Activated CD4-positive, CD25-positive, alpha-beta regulatory T cell treated with anti-CD3 and anti-CD28 coated beads, Interleukin-2, amount 50 U/mL, for 72 hours (primary cell): Measurements from ENCODE around the gene PKP2.

Experiments
- DNase-seq: peaks from one replicate; pipeline ENCODE4 v3.0.0; 2021

The PKP2 gene

DNA sequence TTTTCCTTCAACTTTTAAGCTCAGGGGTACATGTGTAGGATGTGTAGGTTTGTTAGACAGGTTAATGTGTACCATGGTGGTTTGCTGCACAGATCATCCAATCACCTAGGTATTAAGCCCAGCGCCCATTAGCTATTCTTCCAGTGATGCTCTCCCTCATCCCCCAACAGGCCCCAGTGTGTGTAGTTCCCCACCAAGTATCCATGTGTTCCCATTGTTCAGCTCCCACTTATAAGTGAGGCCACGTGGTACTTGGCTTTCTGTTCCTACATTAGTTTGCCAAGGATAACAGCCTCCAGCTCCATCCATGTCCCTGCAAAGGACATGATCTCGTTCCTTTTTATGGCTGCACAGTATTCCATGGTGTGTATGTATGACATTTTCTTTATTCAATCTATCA lies 92.3 kb downstream of the PKP2 start:
- DNase-seq, result no peak

- no peak for DNase-seq
Measured at GRCh38 chr12:32801269-32801980, 95.2 kb downstream of the PKP2 start.

DNA sequence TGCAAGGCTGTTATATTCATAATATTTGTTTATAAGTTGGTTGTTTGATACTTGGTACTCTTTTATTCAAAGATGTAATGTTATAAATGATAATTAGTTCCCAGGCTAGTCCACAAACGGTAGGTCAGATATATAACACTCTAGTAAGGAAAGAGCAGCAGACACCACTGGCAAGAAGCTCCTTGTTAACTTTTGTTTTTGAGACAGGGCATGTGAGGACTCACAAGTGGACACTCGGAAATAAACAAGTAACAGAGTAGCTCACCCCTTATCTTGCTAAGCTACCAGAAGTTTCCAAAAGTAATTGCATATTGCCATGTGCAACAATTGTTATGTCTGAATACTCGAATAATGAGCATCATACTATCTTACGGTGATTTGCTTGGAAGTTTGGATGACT lies 102.3 kb downstream of the PKP2 start:
- no peak for DNase-seq

DNA sequence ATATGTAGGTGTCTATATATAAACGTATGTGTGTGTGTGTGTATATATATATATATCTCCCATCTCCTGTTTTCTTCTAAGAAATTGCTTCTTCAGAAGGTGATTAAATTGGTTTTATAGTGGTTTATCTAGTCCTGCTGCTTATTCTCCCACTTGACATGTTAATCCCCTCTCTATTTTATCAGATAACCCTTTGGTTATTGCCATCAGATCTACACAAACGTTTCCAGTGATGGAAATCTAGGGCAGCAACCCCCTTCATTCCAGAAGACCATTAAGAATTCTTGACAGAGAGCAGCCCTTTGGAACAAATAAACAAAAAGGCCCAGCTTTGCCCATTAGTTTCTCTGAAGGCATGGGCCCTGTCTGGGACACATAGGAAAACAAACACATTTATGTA lies 106.7 kb downstream of the PKP2 start:
- no peak for DNase-seq

- DNase-seq, result no peak
Measured at GRCh38 chr12:32789446-32789845, 107.1 kb downstream of the PKP2 start.

GRCh38 chr12:32788405-32788804 lies 108.2 kb downstream of the PKP2 start:
- no peak for DNase-seq

- DNase-seq, result no peak
Measured at GRCh38 chr12:32785557-32785956, 111.0 kb downstream of the PKP2 start.

DNA sequence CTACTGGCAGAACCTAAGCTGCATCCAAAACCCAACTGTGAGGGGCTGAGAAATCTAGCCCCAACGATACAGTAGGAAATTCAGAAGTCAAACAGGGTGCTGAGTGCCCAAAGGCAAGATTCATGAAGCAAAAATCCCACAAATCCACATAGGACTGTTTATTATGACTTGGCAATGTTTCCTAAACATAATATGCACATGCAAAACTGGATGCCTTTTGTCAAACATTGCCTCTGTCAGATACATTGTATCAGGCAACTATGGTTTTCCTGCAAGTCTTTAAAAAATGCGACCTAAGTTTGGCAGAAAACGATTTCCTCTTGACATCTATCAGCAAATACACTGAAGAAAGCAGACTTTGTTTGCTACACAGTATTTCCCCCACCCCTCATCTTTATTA lies 113.5 kb downstream of the PKP2 start:
- DNase-seq, result no peak

GRCh38 chr12:32780071-32780470 lies 116.5 kb downstream of the PKP2 start:
- DNase-seq, result no peak

GRCh38 chr12:32777691-32778175 lies 118.8 kb downstream of the PKP2 start:
- DNase-seq, result no peak

DNA sequence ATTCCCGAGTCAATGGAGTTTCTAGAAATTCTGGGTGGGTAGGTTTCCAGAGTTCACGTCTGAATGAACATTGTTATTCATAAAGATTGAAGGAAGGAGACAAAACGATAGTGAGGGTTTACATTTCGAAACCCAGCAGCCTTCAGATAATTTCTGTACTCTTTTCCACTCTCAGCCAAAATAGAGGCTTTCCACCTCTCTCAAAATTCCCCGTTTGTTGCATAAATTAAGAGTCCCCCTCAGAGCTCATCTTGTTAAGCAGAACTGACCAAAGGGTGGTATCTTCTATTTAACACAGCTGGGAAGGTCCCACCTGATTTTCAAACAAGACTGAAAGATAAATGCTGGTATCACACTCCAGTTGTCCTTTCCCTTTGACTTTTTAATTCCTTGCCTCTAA lies 119.4 kb downstream of the PKP2 start:
- DNase-seq, result no peak

GRCh38 chr12:32776258-32776657 lies 120.3 kb downstream of the PKP2 start:
- no peak for DNase-seq

- DNase-seq, result no peak
Measured at GRCh38 chr12:32773691-32774090, 122.9 kb downstream of the PKP2 start.

DNA sequence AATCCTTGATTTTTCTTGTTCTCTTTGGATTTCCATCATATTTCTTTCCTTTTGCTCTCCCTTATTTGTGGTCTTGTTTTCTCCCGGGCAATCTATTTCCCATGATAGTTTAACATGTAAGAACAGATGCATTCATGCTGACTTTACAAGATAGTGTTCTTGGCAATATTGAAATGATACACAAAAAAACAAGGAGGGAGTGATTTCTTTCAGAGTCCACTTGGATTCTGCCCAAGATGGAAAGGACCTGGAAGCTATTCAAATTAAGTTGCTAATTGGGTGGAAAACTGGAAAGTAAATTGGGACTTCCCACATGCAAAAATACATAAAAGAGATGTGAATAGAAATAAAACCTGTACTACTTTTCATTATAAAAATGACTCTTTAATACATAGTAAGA lies 126.4 kb downstream of the PKP2 start:
- DNase-seq, result no peak

DNA sequence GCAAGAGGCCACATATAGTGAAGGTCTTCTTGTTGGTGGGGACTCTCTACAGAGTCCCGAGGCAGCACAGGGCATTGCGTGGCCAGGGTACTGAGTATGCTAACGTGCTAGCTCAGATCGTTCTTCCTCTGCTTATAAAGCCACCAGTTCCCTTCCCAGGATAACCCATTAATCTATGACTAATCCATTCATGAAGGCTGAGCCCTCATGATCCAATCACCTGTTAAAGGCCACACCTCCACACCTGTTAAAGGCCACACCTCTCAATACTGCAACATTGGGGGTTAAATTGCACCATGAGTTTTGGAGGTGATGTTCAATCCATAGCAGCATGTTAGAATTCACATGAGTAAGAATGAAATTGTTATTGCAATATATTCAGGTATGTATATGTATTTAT lies 128.1 kb downstream of the PKP2 start:
- no peak for DNase-seq

DNA sequence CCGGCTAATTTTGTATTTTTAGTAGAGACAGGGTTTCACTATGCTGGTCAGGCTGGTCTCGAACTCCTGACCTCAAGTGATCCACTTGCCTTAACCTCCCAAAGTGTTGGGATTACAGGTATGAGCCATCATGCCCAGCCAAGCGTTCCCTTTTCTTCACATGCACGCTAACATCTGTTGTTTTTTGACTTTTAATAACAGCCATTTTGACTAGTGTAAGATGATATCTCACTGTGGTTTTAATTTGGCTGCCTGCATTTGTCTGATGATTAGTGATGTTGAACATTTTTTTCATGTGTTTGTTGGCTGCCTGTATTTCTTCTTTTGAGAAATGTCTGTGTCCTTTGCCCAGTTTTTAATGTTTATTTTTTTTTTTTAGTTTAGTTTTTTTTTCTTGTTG lies 130.7 kb downstream of the PKP2 start:
- no peak for DNase-seq

DNA sequence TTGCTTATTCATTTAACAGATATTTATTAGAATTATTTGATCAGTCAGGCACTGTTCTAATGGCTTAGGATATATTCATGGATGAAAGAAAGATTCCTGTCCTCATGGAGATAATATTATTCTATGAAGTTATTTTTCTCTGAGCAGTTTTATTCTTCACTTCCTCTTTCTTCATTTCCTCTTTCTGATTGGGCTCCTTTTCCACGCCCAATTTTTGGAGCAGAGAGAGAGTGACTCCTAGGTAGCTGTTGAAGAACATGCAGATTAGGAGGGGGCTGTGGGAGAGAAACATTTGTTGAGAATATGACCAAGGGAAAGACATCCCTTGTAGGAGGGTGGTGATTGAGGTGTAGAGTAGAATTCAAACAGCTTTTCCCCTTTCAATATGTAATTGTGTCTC lies 134.9 kb downstream of the PKP2 start:
- no peak for DNase-seq

GRCh38 chr12:32757157-32757556 lies 139.4 kb downstream of the PKP2 start:
- DNase-seq, result no peak

GRCh38 chr12:32756476-32757066 lies 140.0 kb downstream of the PKP2 start:
- no peak for DNase-seq

DNA sequence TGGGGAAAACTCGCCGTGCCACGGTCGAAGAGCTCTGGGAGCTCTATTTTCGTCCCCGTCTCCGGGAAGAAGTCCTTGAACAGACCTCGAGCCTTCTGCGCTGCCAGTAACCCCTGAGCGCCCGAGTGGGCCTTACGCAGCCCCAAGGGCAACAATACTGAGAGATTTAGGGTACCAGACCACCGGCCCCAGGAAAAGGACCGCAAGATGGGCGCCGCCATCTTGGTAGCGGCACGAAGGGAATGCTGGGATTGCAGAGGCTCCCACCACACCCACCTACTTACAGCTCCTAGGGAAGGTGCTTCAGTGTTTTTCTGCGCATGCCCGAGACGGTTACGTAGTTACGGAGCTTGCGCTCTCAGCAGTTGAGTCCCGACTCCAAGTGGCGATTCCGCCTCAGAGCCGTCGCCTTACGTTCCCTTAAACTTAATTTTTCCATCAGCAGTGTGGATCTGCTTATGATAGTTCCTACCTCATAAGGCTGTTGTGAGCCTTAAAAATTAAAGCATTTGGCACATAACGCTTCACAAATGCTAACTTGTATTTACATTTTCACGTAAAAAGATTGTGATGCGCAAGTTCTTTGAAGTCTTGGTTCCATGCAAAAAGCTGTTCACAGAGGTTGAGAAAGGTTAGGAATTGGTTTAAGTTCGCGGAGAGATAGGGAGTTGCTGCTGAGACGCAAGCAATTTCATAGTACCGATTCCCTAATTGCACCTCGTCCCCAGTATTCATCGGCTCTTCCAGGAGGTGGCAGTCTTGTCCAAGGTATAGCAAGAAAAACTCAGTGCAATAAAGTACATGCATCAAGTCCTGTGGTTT lies 140.7 kb downstream of the PKP2 start, which contains the start of gene YARS2:
Gene YARS2, minus strand, starts transcription at position 244 of the 822 bp plus-strand sequence. Its CDS starts 23 bp downstream, at position 221.
- peak; percentile 84 for DNase-seq

GRCh38 chr12:32755051-32755653 lies 141.4 kb downstream of the PKP2 start:
- peak; percentile 80 for DNase-seq

GRCh38 chr12:32754111-32754510 lies 142.5 kb downstream of the PKP2 start:
- no peak for DNase-seq

- no peak for DNase-seq
Measured at GRCh38 chr12:32753605-32754004, 143.0 kb downstream of the PKP2 start.
